GM21360 (cell line): ENCODE results near the gene MAP7.

Experiments used
- ATAC-seq: cut with Tn5 transposase; IDR thresholded peaks from one replicate; pipeline ENCODE4 v1.9.1; 2021; ENCODE audit warnings: mild to moderate bottlenecking, moderate library complexity; ENCODE audit not compliant: unreplicated experiment

Gene MAP7

DNA sequence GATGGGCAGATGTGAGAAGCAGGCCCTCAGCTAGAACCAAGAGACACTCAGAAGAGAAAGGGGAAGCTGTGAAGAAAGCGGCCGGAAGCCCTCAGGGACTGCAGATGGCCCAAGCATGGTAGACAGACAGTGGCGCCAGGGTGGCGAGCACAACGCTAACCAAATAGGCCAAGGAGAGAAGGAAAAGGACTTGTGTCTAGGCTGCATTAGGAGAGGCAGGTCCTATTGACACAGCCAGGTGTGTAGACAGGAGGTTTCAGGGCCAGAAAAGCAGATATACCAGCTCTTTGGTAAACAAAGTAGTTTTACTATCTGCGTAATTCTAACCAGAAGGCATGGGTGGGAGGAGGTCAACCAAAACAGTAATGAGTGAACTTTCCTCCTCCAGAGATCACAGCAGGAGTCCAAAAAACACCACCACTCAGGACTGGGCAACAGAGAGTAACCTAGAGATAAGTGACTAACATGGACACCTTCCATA, 15.8 kb upstream of the MAP7 start:
- no peak for ATAC-seq

- ATAC-seq = no peak
These were observed 14.0 kb upstream of the MAP7 start for GRCh38 chr6:136564180-136564579.

DNA sequence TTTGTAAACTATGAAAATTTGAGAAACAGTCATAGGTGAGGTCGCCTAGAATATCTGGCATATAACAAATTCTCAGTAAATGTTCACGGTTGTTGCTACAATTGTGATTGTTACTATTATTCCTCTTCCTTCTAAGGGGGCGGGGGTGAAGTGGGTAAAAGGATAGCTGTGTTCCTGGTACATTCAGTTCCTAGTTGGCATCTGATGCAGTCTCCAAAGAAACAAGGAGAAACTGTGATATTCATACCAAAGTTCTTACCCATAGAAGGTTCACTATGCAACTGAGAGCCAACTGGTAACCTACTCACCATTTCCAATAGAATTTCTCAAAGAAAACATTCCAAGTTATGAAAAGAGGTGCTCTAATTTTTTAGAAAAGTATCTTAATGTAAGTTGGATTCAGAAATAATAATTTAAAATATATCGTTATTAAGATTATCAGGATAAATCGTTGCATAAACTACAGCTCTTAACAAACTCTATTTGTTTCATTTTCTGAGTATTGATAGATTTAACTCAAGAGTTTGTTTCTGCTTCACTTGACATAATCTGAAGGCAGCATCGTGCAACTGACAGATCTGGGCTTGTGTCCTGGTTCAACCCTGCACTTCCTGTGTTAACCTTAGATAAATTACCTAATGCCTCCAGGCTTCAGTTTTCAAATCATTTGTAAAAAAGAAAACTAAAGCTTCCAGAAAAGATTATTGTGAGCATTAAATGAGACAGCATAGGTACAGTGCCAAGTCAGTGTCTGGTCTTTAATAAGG, 13.3 kb upstream of the MAP7 start:
- ATAC-seq = no peak

GRCh38 chr6:136562211-136562610, 12.0 kb upstream of the MAP7 start:
- no peak for ATAC-seq

GRCh38 chr6:136553166-136553787, 3.1 kb upstream of the MAP7 start:
- no peak for ATAC-seq

DNA sequence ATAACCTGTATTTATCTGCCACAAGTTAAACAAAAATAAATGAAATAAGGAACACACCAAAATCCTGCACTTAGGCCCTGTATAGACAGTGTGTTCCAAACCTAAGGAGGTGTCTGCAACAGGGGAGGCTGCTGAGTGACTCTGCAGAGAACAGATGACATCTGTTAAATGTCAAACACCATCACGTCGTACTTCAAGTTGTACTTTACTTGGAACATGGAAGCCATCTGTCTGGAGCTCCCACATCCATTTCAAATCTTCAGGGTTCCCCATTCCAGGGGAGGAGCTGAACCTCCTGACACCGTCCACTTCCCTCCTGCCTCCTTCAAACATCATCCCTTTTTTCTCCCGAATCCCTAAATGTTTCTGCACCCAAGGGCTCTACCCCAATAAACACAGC, 1.8 kb upstream of the MAP7 start:
- ATAC-seq = no peak

DNA sequence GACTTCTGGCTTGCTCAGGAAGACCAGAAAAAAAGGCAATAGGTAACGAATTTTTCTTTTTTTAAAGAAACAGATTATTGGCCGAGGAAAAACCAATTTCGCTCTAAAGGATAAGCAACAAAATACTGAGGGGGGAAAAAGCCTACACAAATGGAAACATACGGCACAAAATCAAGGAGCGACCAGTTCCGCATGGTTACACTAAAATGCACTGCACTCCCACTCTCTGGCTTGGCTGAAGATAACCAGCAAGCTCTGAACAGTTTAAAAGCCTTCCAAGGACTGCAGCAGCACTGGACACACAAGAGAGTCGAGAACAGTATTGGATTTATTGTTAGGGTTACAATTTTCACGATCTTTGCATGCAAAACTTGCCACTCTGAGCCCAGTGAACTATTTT, 881 bp upstream of the MAP7 start:
- no peak for ATAC-seq

- ATAC-seq = peak; percentile 46
These were observed 235 bp downstream of the MAP7 start for GRCh38 chr6:136550045-136550329.

DNA sequence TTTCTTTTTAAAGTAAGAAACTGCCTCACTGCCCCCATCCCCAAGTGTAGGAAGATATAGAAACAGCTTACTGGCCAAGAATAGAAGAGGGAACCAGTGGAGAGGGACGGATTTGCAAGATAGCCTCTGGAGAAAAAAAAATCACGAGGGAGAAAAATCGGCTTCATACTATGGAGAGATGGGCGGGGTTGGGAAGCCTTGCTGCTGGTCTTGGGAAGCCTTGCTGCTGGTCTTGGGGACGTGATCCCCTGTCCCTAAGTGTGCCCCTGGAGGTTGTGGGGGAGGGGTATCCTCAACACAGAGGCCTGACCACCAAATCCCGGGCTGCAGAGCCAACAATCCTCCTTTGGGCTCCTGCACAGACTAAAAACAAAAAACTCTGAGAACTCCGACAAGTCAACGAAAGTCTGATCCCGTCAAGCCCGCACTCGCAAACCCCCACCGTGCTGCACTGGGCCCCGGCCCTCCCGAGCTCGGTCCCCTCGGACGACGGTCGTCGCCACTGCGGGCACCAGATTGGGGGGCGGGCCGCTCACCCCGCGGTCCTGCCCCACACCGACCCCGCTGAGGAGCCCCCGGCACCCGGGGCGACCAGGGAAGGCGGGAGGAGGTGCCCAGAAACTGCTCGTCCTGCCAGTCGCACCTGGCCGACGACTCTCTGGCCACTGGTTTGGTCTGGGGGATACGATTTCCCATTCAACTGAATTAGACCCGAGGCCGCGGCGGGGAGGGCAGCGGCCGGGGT, 750 bp downstream of the MAP7 start:
- no peak for ATAC-seq

GRCh38 chr6:136548582-136549299, 1.5 kb downstream of the MAP7 start:
- no peak for ATAC-seq

DNA sequence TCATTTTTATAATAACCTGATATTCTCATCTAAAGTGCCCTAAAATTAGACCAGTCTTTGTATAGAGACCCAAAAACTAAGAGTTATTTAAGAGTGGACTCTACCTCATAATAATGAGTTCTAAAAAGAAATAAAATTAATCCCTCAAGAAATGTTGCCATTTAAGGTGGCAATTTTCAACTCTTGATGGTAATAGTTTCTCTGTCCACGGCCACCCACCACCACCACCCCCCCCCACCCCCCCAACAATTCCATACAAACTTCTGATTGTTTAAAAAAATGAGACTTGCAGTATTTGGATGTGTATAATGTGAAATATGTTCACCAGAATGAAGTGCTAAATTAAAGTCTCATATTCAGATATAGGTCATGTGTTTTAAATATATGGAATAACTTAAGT, 2.4 kb downstream of the MAP7 start:
- ATAC-seq = no peak

DNA sequence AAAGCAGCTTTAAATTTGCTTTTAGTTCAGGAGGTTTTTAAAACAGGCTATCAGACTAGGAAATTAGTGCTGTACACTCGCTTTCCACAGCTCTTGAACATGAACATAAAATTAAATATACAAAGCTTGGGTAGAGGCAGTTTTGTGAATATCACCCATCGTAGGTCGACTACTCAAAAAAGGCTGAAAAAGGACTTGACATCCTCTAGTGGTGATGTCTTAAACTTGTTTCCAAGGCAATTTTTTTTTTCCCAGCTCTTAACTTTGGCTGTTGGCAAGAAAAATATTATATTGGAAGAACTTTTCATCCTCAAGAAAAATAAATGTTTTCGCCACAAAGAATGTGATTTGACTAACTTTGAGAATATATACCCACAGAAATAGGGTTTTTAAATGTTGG, 2.9 kb downstream of the MAP7 start:
- ATAC-seq = no peak

DNA sequence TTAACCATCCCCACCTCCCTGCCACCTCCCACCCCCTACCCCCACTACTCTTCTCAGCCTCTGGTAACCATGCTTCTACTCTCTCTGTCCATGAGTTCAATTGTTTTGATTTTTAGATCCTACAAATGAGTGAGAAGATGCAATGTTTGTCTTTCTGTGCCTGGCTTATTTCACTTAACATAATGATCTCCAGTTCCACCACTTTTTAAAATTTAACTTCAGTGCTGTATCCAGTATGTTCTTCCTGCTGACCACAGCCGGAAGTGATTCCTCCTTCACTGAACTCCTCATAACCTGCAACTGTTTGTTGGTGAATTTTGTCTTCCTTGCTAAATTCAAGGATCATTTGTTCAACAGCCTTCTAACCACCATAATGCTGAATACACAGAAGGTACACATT, 3.9 kb downstream of the MAP7 start:
- ATAC-seq = no peak

GRCh38 chr6:136544326-136544725, 5.9 kb downstream of the MAP7 start:
- no peak for ATAC-seq

DNA sequence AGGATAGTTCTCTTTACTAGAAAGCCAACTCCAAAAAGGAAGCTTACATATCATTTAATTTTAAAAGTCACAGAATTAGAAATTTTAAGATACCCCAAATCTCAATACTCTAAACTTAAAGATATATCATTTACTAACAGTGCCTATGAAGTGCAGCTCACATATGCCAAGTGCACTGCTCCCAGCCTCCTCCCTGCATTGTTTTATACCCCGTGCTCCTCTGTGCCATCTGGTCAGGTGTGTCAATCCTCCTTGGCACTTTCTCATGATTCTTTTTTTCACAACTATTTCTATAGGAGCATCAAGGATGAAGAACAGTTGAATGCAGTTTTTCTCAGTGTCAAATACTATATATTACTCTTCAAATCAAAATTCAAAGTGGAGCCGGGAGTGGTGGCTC, 8.8 kb downstream of the MAP7 start:
- no peak for ATAC-seq

DNA sequence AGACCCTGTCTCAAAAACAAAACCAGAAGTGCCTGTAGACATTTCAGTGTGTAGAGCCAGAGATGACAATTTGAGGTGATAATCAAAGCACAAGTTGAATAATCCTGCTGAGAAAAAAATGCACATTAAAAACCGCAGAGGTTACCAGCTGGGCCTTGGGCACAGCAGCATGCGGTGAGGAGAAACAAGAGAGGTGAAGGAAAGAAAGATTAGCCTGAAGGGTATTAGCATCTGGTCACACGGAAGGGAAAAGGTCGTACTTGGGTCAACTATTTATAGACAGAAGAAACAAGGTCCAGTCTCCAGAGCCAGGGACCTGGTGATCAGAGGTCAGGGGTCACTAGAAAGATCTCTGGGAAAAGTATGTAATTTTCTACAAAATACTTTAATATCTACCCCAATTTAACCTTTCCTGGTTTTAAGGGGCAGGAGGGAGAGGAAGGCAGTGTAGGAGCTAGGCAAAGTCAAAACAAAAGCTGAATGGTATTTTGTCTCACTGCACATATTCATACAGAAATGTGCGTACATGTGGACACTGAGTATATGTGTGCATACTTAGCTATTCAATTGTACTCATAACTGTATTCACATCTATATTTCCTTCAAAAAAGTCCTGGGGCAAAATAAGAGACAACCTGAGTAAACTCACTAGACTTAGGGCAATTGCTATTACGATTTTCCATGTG, 10.1 kb downstream of the MAP7 start:
- no peak for ATAC-seq

- no peak for ATAC-seq
These were observed 11.4 kb downstream of the MAP7 start for GRCh38 chr6:136538836-136539235.

- no peak for ATAC-seq
These were observed 14.2 kb downstream of the MAP7 start for GRCh38 chr6:136535880-136536650.

GRCh38 chr6:136535017-136535765, 15.0 kb downstream of the MAP7 start:
- no peak for ATAC-seq
